HepG2 (cell line): Measurements from ENCODE around the gene NPBWR2. TPM values are rescaled to one million over a fixed set of nuclear protein-coding genes. Genes with fewer than 3 reads are reported as not detected.

Source experiments
- ATAC-seq: fragments of 200-7000 bp; cut with Tn5 transposase; 3 replicates; pipeline ENCODE4 v1.9.1; 2020; ENCODE audit warnings: mild to moderate bottlenecking, moderate library complexity
- BruUV-seq: library from RNA; stranded (reverse); fragments of 400-500 nt; replicated peaks from 2 replicates; lab custom pipeline; 2021; lab: Mats Ljungman, UMichigan
- CTCF ChIA-PET: fragments of 300-600 bp; formaldehyde crosslinking; extraction: SDS; loops from one replicate; lab custom pipeline; 2021; ENCODE audit warnings: low total read pairs, inconsistent platforms, low intra/inter-chr PET ratio; lab: Yijun Ruan, JAX
- POLR2A ChIA-PET: fragments of 350-600 bp; sonication (Branson Sonifier 250); formaldehyde crosslinking; loops from one replicate; lab custom pipeline; 2020; ENCODE audit warnings: antibody characterized with exemption, inconsistent platforms; lab: Yijun Ruan, JAX
- DNase-seq: peaks from one replicate; pipeline ENCODE4 v3.0.0-alpha.2; 2015; ENCODE audit warnings: low spot score
- FAIRE-seq: peaks from 3 replicates; lab custom pipeline; 2011; peaks lifted over from hg19 to GRCh38; lab: Jason Lieb, UNC
- H2AFZ ChIP-seq: one replicate; pipeline ENCODE4 v1.6.1; 2011; ENCODE audit warnings: low read length, inconsistent platforms
- H3K27ac ChIP-seq: fragments of 300-600 bp; 3 replicates; pipeline ENCODE4 v1.8.0; 2011; ENCODE audit warnings: mixed run types, mild to moderate bottlenecking, mixed read lengths, low read length, inconsistent platforms; ENCODE audit not compliant: insufficient read depth; ENCODE audit errors: extremely low read length
- H3K27me3 ChIP-seq, 2 experiments: fragments of 200-600 bp in 1 of 2; 2 replicates in 1 of 2; 3 replicates in 1 of 2; pipeline versions ENCODE4 v1.6.0 to v1.8.0; 2011; ENCODE audit warnings: low read length in 2 of 2, mild to moderate bottlenecking in 2 of 2, moderate library complexity in 2 of 2, inconsistent platforms in 1 of 2; ENCODE audit not compliant: insufficient read depth in 2 of 2, control insufficient read depth in 1 of 2
- H3K36me3 ChIP-seq, 2 experiments: fragments of 200-600 bp in 1 of 2; replicated peaks in 1 of 2; 2 replicates in 1 of 2; 3 replicates in 1 of 2; pipeline versions ENCODE4 v1.5.1 to v1.8.0; 2011; ENCODE audit warnings: low read length in 2 of 2, inconsistent platforms in 1 of 2; ENCODE audit not compliant: insufficient read depth in 2 of 2, control insufficient read depth in 1 of 2
- H3K4me1 ChIP-seq: 2 replicates; pipeline ENCODE4 v1.5.1; 2012; ENCODE audit warnings: low read length, inconsistent platforms; ENCODE audit not compliant: insufficient read depth
- H3K4me2 ChIP-seq: 2 replicates; pipeline ENCODE4 v1.6.0; 2011; ENCODE audit warnings: low read depth, low read length, inconsistent platforms
- H3K4me3 ChIP-seq, 3 experiments: fragments of 200-600 bp in 1 of 3; sonication (generic), shearing (Covaris generic) in 1 of 3; replicated peaks in 1 of 3; 2 replicates each; pipeline ENCODE4 v1.5.1; 2011 to 2016; ENCODE audit warnings: low read length in 3 of 3, inconsistent platforms in 2 of 3, low read depth in 2 of 3, mild to moderate bottlenecking in 2 of 3, control low read depth in 1 of 3, mixed read lengths in 1 of 3; ENCODE audit not compliant: insufficient read depth in 1 of 3
- H3K79me2 ChIP-seq: one replicate; pipeline ENCODE4 v1.6.1; 2011; ENCODE audit warnings: low read length, inconsistent platforms; ENCODE audit not compliant: insufficient read depth
- H3K9ac ChIP-seq: 2 replicates; pipeline ENCODE4 v1.6.0; 2011; ENCODE audit warnings: mild to moderate bottlenecking, low read depth, low read length, inconsistent platforms; ENCODE audit not compliant: insufficient read depth
- H3K9me3 ChIP-seq: 2 replicates; pipeline ENCODE4 v1.5.1; 2012; ENCODE audit warnings: mild to moderate bottlenecking, low read length
- H4K20me1 ChIP-seq: 2 replicates; pipeline ENCODE4 v1.6.0; 2011; ENCODE audit warnings: inconsistent platforms, mild to moderate bottlenecking, low read length, moderate library complexity; ENCODE audit not compliant: insufficient read depth
- CCAR2 ChIP-seq: fragments of 200-400 bp; formaldehyde crosslinking; optimal IDR thresholded peaks from 2 replicates; pipeline ENCODE3; 2018; ENCODE audit warnings: low read depth, mild to moderate bottlenecking, low read length, moderate library complexity
- HES4 ChIP-seq: sonication (generic); formaldehyde crosslinking; IDR thresholded peaks from 2 replicates; pipeline ENCODE4 v1.9.0; 2021; ENCODE audit warnings: mild to moderate bottlenecking, missing genetic modification reagents, borderline replicate concordance
- HOXA3 ChIP-seq: sonication (generic); formaldehyde crosslinking; IDR thresholded peaks from 2 replicates; pipeline ENCODE4 v1.5.0; 2020; ENCODE audit warnings: missing genetic modification reagents
- NFKB2 ChIP-seq: sonication (generic); formaldehyde crosslinking; IDR thresholded peaks from 2 replicates; pipeline ENCODE4 v1.4.0; 2020; ENCODE audit warnings: missing genetic modification reagents, borderline replicate concordance
- PITX1 ChIP-seq: sonication (generic); formaldehyde crosslinking; IDR thresholded peaks from 2 replicates; pipeline ENCODE4 v1.5.1; 2020; ENCODE audit warnings: mild to moderate bottlenecking, missing genetic modification reagents
- POLR2AphosphoS5 ChIP-seq: IDR thresholded peaks from 2 replicates; pipeline ENCODE4 v1.6.1; 2012; ENCODE audit warnings: low read depth, low read length
- RBM39 ChIP-seq: fragments of 200-400 bp; formaldehyde crosslinking; IDR thresholded peaks from one replicate; pipeline ENCODE4 v1.6.1; 2018; ENCODE audit warnings: antibody characterized with exemption, mild to moderate bottlenecking, low read depth, low read length; ENCODE audit not compliant: poor library complexity, severe bottlenecking
- RXRA ChIP-seq: sonication (generic); formaldehyde crosslinking; IDR thresholded peaks from 2 replicates; pipeline ENCODE4 v1.5.1; 2020; ENCODE audit warnings: missing genetic modification reagents
- RXRB ChIP-seq: IDR thresholded peaks from 2 replicates; pipeline ENCODE4 v1.6.1; 2016; ENCODE audit warnings: borderline replicate concordance, missing genetic modification reagents, missing compliant biosample characterization
- SMC3 ChIP-seq: IDR thresholded peaks from 2 replicates; pipeline ENCODE4 v1.6.1; 2011; ENCODE audit warnings: low read length, improper control_type of control experiment
- SRSF1 ChIP-seq: fragments of 200-400 bp; formaldehyde crosslinking; optimal IDR thresholded peaks from 2 replicates; pipeline ENCODE3; 2017; ENCODE audit warnings: mild to moderate bottlenecking, low read depth, low read length, moderate library complexity
- TARDBP ChIP-seq: sonication (generic); formaldehyde crosslinking; IDR thresholded peaks from 2 replicates; pipeline ENCODE4 v1.8.0; 2022; ENCODE audit warnings: mild to moderate bottlenecking, missing genetic modification reagents
- UBTF ChIP-seq: sonication (generic); formaldehyde crosslinking; IDR thresholded peaks from 2 replicates; pipeline ENCODE4 v1.4.0; 2020; ENCODE audit warnings: mild to moderate bottlenecking, missing genetic modification reagents
- ZFY ChIP-seq: sonication (generic); formaldehyde crosslinking; IDR thresholded peaks from 2 replicates; pipeline ENCODE4 v1.4.0; 2020; ENCODE audit warnings: missing genetic modification reagents
- ZNF3 ChIP-seq: IDR thresholded peaks from 2 replicates; pipeline ENCODE4 v1.7.0; 2017; ENCODE audit warnings: inconsistent platforms
- ZNF501 ChIP-seq: sonication (generic); formaldehyde crosslinking; IDR thresholded peaks from 2 replicates; pipeline ENCODE4 v1.5.1; 2020; ENCODE audit warnings: mild to moderate bottlenecking, moderate library complexity, missing genetic modification reagents
- ZNF598 ChIP-seq: sonication (generic); formaldehyde crosslinking; IDR thresholded peaks from 2 replicates; pipeline ENCODE4 v1.5.1; 2020; ENCODE audit warnings: mild to moderate bottlenecking, missing genetic modification reagents, borderline replicate concordance
- ZNF605 ChIP-seq: sonication (generic); formaldehyde crosslinking; IDR thresholded peaks from 2 replicates; pipeline ENCODE4 v1.8.0; 2022; ENCODE audit warnings: mild to moderate bottlenecking, missing genetic modification reagents
- WGBS: methylation state at CpG from one replicate; pipeline ENCODE4 v1.1.6; 2017; ENCODE audit warnings: low lambda C conversion rate; 5-methylcytosine and 5-hydroxymethylcytosine counted together
- in situ Hi-C: cut with HindIII; loops from 2 replicates; pipeline ENCODE4 v1.10.0; 2017; ENCODE audit warnings: low pct_unique_long_range_greater_than_20kb; ENCODE audit not compliant: extremely low pct_ligation_motif_present
- intact Hi-C: fragments of 100-400 bp; cut with micrococcal nuclease; formaldehyde crosslinking; loops from one replicate; pipeline ENCODE4 v1.10.0; 2022; ENCODE audit not compliant: unreplicated experiment
- polyA plus RNA-seq, 8 experiments: library from polyadenylated mRNA; depleted of rRNA in 3 of 8; stranded (reverse) in 7 of 8; unstranded in 1 of 8; fragments of >200 nt; fragmentation: Illumina TruSeq in 4 of 8; extraction: Trizol in 4 of 8; gene quantifications; 2 replicates each; pipeline versions ENCODE4 v1.2.1 to v1.2.3, GENCODE V29; 2011 to 2016; ENCODE audit warnings: low read depth in 4 of 8, missing spikeins in 1 of 8, mixed read lengths in 1 of 8; ENCODE audit not compliant: insufficient read depth in 1 of 8
- total RNA-seq, 5 experiments: library from RNA; depleted of rRNA; stranded (reverse); fragments of >200 nt; fragmentation: Illumina TruSeq; extraction: Trizol; gene quantifications; 2 replicates each; pipeline ENCODE4 v1.2.3, GENCODE V29; 2016; ENCODE audit warnings: low read depth in 1 of 5
- TF ChIP-seq, protein P1 (sequence below): sonication (generic); formaldehyde crosslinking; IDR thresholded peaks from 2 replicates; pipeline ENCODE4; 2020; ENCODE audit warnings: missing genetic modification reagents, mild to moderate bottlenecking, borderline replicate concordance

Gene NPBWR2
- total and polyA plus RNA-seq, 2 of the 13 experiments (the other 11 are each of a cell fraction or from before 2014, with no cell fraction given): not detected

GRCh38 chr20:64080813-64081623 is 26.3 kb downstream of the NPBWR2 start:
- Histone ChIP-seq H3K27ac (peak overlapping the region; percentile 8), H3K9me3 (no peaks in the 10 kb centered on the region), H3K4me1 (peaks cover 63% of the 10 kb centered on the region), H3K4me2 (peak overlapping the region; percentile 99), H3K27me3 (peaks cover 14 to 30% of the 10 kb centered on the region in 2 experiments), H3K9ac (0 out of 2 replicates have a peak overlapping the region, but pooled peaks have one; percentile 24), H2AFZ (no peak overlapping the region), H3K79me2 (no peaks in the 10 kb centered on the region), H3K4me3 (peak overlapping the region; percentile 62 to 89 (median 73)), H3K36me3 (no peaks in the 10 kb centered on the region), H4K20me1 (peaks cover 9% of the 10 kb centered on the region; the same call in 1 of the 2 replicates)
- no peak for FAIRE-seq
- intact Hi-C loops: loop anchor here (2.0 kb wide), 1 partner anchor 16 kb away; no protein-coding TSS in a partner anchor
- no TSS peak for BruUV-seq
- WGBS: 18% methylated on average over 16 of the region's 17 CpGs
- in situ Hi-C loops: loop anchor here (5.0 kb wide), 1 partner anchor 36 kb away; no protein-coding TSS in a partner anchor
- no peak for DNase-seq
- CTCF ChIA-PET: no interaction called here
- POLR2A ChIA-PET: interaction anchor here (0.7 to 4.9 kb wide), 7 partner anchors 9 to 543 kb away, joined by 3 to 25 read pairs (median 4); partner anchors contain the start of genes C20orf204, PCMTD2 and TCEA2
- ATAC-seq: peak; percentile 12
- TF ChIP-seq, protein P1, sequence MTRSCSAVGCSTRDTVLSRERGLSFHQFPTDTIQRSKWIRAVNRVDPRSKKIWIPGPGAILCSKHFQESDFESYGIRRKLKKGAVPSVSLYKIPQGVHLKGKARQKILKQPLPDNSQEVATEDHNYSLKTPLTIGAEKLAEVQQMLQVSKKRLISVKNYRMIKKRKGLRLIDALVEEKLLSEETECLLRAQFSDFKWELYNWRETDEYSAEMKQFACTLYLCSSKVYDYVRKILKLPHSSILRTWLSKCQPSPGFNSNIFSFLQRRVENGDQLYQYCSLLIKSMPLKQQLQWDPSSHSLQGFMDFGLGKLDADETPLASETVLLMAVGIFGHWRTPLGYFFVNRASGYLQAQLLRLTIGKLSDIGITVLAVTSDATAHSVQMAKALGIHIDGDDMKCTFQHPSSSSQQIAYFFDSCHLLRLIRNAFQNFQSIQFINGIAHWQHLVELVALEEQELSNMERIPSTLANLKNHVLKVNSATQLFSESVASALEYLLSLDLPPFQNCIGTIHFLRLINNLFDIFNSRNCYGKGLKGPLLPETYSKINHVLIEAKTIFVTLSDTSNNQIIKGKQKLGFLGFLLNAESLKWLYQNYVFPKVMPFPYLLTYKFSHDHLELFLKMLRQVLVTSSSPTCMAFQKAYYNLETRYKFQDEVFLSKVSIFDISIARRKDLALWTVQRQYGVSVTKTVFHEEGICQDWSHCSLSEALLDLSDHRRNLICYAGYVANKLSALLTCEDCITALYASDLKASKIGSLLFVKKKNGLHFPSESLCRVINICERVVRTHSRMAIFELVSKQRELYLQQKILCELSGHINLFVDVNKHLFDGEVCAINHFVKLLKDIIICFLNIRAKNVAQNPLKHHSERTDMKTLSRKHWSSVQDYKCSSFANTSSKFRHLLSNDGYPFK (CRISPR knock-in tag): peak; percentile 80; the same call in 1 of the 2 replicates
- TF ChIP-seq RXRB (CRISPR knock-in tag) (peak; percentile 22; the same call in 1 of the 2 replicates), SMC3 (no peak), HOXA3 (CRISPR knock-in tag) (no peak), CCAR2 (no peak), HES4 (peak; percentile 13; the same call in 1 of the 2 replicates), NFKB2 (CRISPR knock-in tag) (0 out of 2 replicates have a peak, but pooled peaks have one; percentile 26), ZFY (CRISPR knock-in tag) (0 out of 2 replicates have a peak, but pooled peaks have one; percentile 18), PITX1 (CRISPR knock-in tag) (0 out of 2 replicates have a peak, but pooled peaks have one; percentile 8), UBTF (CRISPR knock-in tag) (0 out of 2 replicates have a peak, but pooled peaks have one; percentile 26), TARDBP (0 out of 2 replicates have a peak, but pooled peaks have one; percentile 2), RXRA (CRISPR knock-in tag) (peak; percentile 62; the same call in 1 of the 2 replicates), ZNF3 (no peak), POLR2AphosphoS5 (no peak), ZNF605 (CRISPR knock-in tag) (no peak), ZNF501 (CRISPR knock-in tag) (no peak), RBM39 (peak; percentile 72), ZNF598 (CRISPR knock-in tag) (no peak), SRSF1 (peak; percentile 75)
